OCI-LY1 (cell line): Measurements from ENCODE around the gene MARK1.

Experiments used
- H2AFZ ChIP-seq: fragments of 200-600 bp; sonication (generic), shearing (Covaris generic); 2 replicates; pipeline ENCODE4 v1.6.0; 2014; ENCODE audit warnings: antibody characterized with exemption, mild to moderate bottlenecking, low read length
- H3F3A ChIP-seq: fragments of 200-600 bp; sonication (generic), shearing (Covaris generic); 2 replicates; pipeline ENCODE4 v1.6.0; 2014; ENCODE audit warnings: mild to moderate bottlenecking, antibody characterized with exemption, low read length, moderate library complexity; ENCODE audit not compliant: insufficient read depth
- H3K27ac ChIP-seq: fragments of 200-600 bp; sonication (generic); 2 replicates; pipeline ENCODE4 v1.5.1; 2014; ENCODE audit warnings: low read length, mixed run types, mild to moderate bottlenecking, low read depth; ENCODE audit not compliant: poor library complexity, severe bottlenecking
- H3K27me3 ChIP-seq: fragments of 200-600 bp; sonication (generic); 2 replicates; pipeline ENCODE4 v1.6.0; 2014; ENCODE audit warnings: antibody characterized with exemption, mild to moderate bottlenecking, low read length, moderate library complexity; ENCODE audit not compliant: insufficient read depth
- H3K36me3 ChIP-seq: fragments of 200-600 bp; sonication (generic); 2 replicates; pipeline ENCODE4 v1.6.1; 2014; ENCODE audit warnings: mild to moderate bottlenecking, antibody characterized with exemption, low read length, moderate library complexity, mixed read lengths; ENCODE audit not compliant: insufficient read depth
- H3K4me1 ChIP-seq: fragments of 200-600 bp; sonication (generic); 2 replicates; pipeline ENCODE4 v1.5.1; 2014; ENCODE audit warnings: mild to moderate bottlenecking, low read length, moderate library complexity; ENCODE audit not compliant: insufficient read depth, severe bottlenecking
- H3K4me2 ChIP-seq: fragments of 200-600 bp; sonication (generic), shearing (Covaris generic); 2 replicates; pipeline ENCODE4 v1.6.1; 2014; ENCODE audit warnings: low read length
- H3K4me3 ChIP-seq: fragments of 200-600 bp; sonication (generic); 2 replicates; pipeline ENCODE4 v1.5.1; 2014; ENCODE audit warnings: low read length, low read depth, mild to moderate bottlenecking, mixed read lengths; ENCODE audit not compliant: poor library complexity, severe bottlenecking
- H3K79me2 ChIP-seq: fragments of 200-600 bp; shearing (Covaris generic); 2 replicates; pipeline ENCODE4 v1.6.1; 2016; ENCODE audit warnings: mixed run types, low read length, mixed read lengths; ENCODE audit not compliant: insufficient read depth
- H3K9ac ChIP-seq: fragments of 200-600 bp; sonication (generic), shearing (Covaris generic); 2 replicates; pipeline ENCODE4 v1.6.1; 2014; ENCODE audit warnings: mild to moderate bottlenecking, low read length, mixed read lengths
- H3K9me2 ChIP-seq: fragments of 200-600 bp; sonication (generic), shearing (Covaris generic); 2 replicates; pipeline ENCODE4 v1.6.1; 2014; ENCODE audit warnings: low read depth, mild to moderate bottlenecking, low read length, mixed read lengths
- H3K9me3 ChIP-seq: fragments of 200-600 bp; shearing (Covaris generic); 2 replicates; pipeline ENCODE4 v1.6.1; 2014; ENCODE audit warnings: low read length, mixed read lengths
- H4K20me1 ChIP-seq: fragments of 200-600 bp; sonication (generic), shearing (Covaris generic); 2 replicates; pipeline ENCODE4 v1.6.0; 2016; ENCODE audit warnings: mild to moderate bottlenecking, low read length; ENCODE audit not compliant: insufficient read depth
- CTCF ChIP-seq: fragments of 200-600 bp; sonication (generic), shearing (Covaris generic); IDR thresholded peaks from 2 replicates; pipeline ENCODE4 v1.5.1; 2017; ENCODE audit warnings: mild to moderate bottlenecking, antibody characterized with exemption, low read length, moderate library complexity, mixed read lengths
- EZH2 ChIP-seq: fragments of 200-600 bp; sonication (generic), shearing (Covaris generic); IDR thresholded peaks from 2 replicates; pipeline ENCODE4 v1.8.0; 2017; ENCODE audit warnings: borderline replicate concordance, mixed run types, mild to moderate bottlenecking, antibody characterized with exemption, low read length, moderate library complexity, mixed read lengths

MARK1 gene

GRCh38 chr1:220514256-220514655 is 13.7 kb upstream of the MARK1 start:
- no peaks in the 10 kb centered on the region for H3K36me3 ChIP-seq
- no peak overlapping the region for H3K9ac ChIP-seq
- H3K27me3 ChIP-seq, result no peaks in the 10 kb centered on the region
- H3K27ac ChIP-seq, result no peak overlapping the region
- no peaks in the 10 kb centered on the region for H3F3A ChIP-seq
- no peaks in the 10 kb centered on the region for H3K9me3 ChIP-seq
- no peak overlapping the region for H3K4me3 ChIP-seq
- no peaks in the 10 kb centered on the region for H3K9me2 ChIP-seq
- H3K79me2 ChIP-seq, result no peaks in the 10 kb centered on the region
- no peak overlapping the region for H3K4me2 ChIP-seq
- H2AFZ ChIP-seq, result no peak overlapping the region
- no peaks in the 10 kb centered on the region for H3K4me1 ChIP-seq
- H4K20me1 ChIP-seq, result no peaks in the 10 kb centered on the region
- TF ChIP-seq EZH2 (no peak), CTCF (no peak)

GRCh38 chr1:220516014-220516721 is 11.8 kb upstream of the MARK1 start:
- Histone ChIP-seq H3K9me2 (no peaks in the 10 kb centered on the region), H3K36me3 (no peaks in the 10 kb centered on the region), H2AFZ (no peak overlapping the region), H3K4me3 (no peak overlapping the region), H4K20me1 (no peaks in the 10 kb centered on the region), H3F3A (no peaks in the 10 kb centered on the region), H3K9ac (no peak overlapping the region), H3K4me2 (no peak overlapping the region), H3K79me2 (no peaks in the 10 kb centered on the region), H3K27ac (no peak overlapping the region), H3K27me3 (no peaks in the 10 kb centered on the region), H3K9me3 (no peaks in the 10 kb centered on the region), H3K4me1 (no peaks in the 10 kb centered on the region)
- no peak for TF ChIP-seq CTCF
- no peak for TF ChIP-seq EZH2

- TF ChIP-seq CTCF (no peak), EZH2 (no peak)
- no peaks in the 10 kb centered on the region for H3K9me2 ChIP-seq
- no peak overlapping the region for H3K27ac ChIP-seq
- no peaks in the 10 kb centered on the region for H3K36me3 ChIP-seq
- H3K79me2 ChIP-seq, result no peaks in the 10 kb centered on the region
- H3K4me3 ChIP-seq, result no peak overlapping the region
- no peaks in the 10 kb centered on the region for H3K9me3 ChIP-seq
- no peaks in the 10 kb centered on the region for H3K27me3 ChIP-seq
- H2AFZ ChIP-seq, result no peak overlapping the region
- no peaks in the 10 kb centered on the region for H3K4me1 ChIP-seq
- H3F3A ChIP-seq, result no peaks in the 10 kb centered on the region
- H3K4me2 ChIP-seq, result no peak overlapping the region
- H4K20me1 ChIP-seq, result no peaks in the 10 kb centered on the region
- no peak overlapping the region for H3K9ac ChIP-seq
These were observed 11.3 kb upstream of the MARK1 start for GRCh38 chr1:220516722-220517042.
